Renal pelvis (tissue), 4 donors: ENCODE measurements around the gene VEGFA. TPM values are rescaled to one million over a fixed set of nuclear protein-coding genes. Genes with fewer than 3 reads are reported as not detected.

Experiments
- DNase-seq: peaks from one replicate; pipeline ENCODE4 v3.0.0-alpha.2; 2013
- polyA plus RNA-seq, 3 donors: library from polyadenylated mRNA; unstranded; fragments of 120-200 nt; gene quantifications; one replicate each; pipeline ENCODE4 v1.2.1, GENCODE V29; 2013; ENCODE audit not compliant: insufficient read length in 3 of 3

Gene VEGFA
- polyA plus RNA-seq, 3 donors = 276 to 405 (median 349) TPM

DNA sequence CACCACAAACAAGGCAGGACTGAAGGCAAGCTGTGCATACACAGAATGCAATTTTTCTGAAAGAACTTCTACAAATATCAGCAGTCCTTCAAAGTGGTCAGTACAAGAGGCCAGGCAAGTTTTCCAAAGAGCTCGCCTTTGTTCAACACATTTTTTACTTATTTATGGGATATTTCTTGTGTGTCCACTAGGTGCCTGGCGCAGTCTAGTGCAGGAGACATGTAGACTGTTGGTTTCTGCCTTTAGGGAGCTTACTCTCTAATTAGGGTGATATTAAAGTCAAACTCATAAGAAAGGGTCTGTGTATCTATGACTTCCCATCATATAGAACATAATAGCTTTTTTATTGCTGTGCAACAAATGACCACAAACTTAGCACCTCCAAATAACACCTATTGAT is 21.2 kb upstream of the VEGFA start:
- no peak for DNase-seq

- no peak for DNase-seq
Observed at GRCh38 chr6:43749461-43749860, 20.6 kb upstream of the VEGFA start.

- no peak for DNase-seq
Observed at GRCh38 chr6:43750622-43751021, 19.4 kb upstream of the VEGFA start.

DNA sequence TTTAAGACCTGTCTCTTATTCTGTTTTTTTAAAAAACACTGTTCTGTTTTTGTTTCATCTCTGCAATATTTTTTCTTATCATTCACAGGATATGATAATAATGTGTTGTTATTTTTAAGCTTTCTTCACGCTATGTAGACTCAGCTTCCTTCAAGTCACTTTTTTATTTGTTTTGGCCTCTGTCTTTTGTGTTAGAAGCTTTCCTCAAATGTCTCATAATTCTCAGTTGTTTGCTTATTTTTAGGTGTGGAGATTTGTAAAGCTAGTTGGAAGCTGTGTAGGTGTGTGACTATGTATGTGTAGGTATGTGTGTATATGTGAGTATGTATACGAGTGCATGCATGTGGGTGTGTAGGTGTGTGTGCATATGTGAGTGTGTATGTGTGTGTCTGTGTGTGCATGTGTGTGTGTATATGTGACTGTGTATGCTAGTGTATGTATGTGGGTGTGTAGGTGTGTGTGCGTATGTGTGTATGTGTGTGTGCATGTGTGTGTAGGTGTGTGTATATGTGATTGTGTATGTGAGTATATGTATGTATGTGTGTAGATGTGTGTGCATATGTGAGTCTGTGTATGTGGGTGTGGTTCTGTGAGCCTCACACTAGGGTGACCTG is 16.3 kb upstream of the VEGFA start:
- DNase-seq = no peak

DNA sequence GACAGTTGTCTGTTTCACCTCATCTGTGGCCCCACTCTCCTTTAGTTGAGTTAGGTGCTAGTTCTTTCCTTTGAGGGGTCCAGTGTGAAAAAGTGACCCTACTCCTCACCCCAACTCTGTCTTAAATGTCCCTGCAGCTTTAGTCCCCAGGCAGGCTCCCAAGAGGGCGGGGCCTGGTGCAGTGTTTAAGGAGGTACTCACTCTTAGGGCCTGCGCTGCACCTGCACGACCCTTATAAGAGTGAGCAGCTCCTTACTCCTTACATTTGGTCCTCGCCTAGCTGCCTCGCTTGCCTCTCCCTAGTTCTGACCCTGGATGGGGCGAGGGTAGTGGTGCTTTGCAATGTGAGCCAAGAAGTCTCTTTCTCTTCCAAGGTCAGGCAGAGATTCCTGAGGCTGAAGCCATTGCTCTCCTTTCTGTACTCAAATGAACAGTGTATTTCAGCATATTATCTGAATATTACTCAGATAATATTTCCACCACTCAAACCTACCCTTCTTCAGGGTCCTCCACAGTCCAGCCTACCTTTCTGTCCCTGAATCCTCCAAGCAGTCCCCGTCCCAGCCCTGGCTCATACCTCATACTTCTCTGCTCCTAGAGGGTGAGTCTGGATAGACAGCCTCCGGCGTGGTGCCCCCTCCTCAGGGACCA is 11.9 kb upstream of the VEGFA start:
- no peak for DNase-seq

GRCh38 chr6:43758617-43759050 is 11.4 kb upstream of the VEGFA start:
- no peak for DNase-seq

DNA sequence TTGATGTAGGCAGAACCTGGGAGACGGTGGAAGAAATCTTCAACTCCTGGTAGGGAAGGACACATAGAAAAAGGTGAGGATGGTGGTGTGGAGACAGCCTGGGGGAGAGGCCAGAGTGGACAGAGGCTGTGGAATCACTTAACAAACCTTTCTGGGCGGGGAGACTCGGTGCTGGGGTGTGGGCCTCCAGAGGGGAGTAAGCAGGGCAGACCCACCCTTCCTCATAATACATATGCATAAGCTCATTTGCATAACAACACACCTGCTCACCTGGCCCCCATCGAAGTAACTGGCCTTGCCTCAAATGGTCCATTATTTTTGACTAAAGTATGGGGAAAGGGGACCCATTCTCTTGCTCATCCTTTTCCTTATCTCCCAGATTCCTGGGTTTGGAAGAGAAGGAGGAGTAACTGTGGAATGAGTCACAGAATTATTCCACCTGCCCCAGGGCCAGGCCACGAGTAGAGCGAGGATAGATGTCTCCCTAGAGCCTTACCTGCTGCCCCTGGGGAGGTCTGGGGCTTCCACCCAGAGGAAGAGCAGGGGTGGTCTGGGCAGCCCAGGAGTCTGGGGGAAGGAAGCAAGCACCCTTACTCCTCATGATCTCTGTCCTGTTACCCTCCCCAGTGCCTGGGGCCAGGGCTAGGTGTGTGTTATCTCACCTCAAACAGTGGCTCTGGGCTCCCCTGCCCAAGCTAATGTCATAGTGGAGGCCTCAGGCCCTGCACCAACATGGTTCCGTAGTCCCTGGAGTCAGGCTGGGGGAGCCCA is 10.7 kb upstream of the VEGFA start:
- no peak for DNase-seq

- no peak for DNase-seq
Observed at GRCh38 chr6:43759907-43760206, 10.2 kb upstream of the VEGFA start.

DNA sequence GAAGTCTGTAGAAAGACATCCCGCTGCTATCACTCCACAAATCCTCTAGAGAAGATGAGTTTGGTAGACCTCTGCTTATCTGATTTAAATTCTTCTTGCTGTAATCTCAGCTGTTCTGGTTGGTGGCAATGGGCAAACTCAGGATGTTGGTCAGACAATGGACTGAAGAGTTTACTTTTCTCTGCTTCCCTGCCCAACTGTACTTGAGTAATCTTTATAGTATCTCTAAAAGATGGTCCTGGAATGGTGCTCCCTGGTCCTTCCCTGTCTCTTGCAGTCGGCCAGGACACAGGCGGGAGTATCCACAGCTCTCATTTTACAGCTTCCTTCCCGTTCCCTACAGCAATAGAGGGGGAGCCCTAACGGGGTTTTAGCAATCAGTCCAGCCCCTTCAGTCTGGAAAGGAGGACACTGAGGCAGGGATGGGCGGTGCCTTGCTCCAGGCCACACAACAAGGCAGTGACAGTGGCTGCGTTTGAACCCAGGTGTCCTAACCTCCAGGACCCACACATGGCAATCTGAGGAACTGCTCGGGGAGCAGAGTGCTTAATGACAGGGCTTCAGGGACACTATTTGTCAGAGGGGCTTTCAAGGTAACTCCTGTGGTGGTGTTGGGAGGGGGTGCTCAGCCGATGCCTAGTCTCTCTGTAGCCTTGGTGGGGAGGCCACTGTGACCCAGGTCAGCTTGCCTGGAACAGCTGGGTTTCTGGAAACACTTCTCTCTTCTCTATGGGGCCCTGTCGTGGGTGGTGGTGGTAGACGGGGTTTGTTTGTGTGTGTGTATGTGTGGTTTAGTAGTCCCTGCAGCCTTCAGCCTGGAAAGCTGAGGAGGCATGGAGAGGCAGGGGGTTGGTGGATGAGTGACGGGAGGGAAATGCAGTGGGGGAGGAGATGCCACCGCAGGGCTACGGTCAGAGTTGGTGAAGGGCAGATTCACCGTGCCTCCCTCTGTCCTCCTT is 9.5 kb upstream of the VEGFA start:
- DNase-seq = no peak

GRCh38 chr6:43761666-43762409 is 8.2 kb upstream of the VEGFA start:
- DNase-seq = no peak

DNA sequence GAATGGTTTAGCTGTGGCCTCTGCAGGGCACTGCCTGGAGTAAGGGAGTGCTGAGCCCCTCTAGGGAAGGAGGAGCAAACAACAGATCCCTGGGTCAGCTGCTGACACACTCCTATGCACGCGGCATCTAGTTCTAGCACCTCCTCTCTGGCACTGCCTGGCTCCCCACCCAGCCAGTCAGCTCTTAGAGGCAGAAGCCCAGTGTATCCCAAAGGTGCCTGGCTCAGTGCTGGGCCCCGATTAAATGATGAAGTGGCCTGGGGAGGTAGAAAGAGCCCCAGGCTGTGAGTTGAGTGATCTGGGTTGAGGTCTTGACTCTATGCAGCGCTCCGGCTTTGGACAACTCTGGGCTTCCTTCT is 7.6 kb upstream of the VEGFA start:
- no peak for DNase-seq

DNA sequence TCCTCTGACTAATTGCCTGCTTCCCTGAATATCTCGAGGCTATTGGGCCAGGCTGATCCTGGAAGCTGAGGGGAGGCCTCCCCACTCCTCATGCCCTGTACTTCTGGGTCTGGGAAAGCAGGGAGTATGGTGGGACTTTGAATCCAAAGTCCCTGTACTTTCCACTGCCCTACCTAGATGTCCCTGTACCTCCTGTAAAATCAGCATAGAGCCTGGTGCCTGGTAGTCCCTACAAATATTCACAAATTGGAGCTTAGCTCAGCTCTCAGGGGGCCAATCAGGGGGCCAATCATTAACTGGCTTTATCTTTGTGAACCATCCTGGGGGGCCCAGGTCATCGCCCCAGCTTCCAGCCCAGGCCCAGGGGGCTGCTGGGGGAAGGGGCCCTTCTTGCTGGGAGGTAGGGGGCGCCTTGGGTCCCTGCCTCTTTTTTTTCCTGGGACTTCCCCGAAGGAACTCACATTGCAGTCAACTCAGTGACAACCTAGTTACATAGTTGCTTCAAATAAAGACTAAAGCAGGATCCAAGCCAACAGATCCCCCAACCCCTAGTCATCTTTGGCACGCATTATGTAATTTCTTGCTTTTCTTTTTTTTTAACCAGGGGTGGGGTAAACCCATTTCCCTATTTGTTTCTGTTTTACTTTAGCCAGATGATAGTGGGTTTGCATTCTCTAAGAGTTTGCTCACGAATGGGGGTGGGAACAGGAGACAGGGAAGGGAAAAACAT is 6.9 kb upstream of the VEGFA start:
- no peak for DNase-seq

DNA sequence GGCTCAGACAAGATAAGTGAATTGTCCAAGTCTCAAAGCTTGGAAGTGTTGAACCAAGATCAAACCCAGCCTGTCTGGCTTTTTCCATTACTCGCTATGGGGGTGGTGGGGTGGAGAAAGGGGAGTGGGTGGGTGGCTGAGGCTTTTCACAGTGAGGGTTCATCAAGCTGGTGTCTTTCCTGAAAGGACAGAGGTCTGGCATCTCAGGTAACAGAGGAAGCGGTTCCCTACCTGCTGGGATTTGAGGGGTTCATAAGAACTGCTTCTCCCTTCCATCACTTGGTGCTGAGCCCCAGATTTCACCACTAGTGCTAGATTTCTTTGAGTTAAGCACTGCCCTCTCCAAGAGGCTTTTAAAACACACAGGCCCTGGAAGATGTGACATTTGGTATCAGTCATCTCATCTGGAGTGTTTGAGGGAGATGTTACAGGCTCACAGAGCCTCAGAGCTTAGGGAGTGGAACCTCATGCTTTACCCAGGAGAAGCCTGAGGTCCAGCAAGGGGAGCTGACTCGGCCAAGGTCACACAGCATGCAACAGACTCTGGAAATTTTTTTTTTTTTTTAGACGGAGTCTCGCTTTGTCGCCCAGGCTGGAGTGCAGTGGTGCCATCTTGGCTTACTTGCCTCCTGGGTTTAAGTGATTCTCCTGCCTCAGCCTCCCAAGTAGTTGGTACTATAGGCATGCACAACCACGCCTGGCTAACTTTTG is 6.0 kb upstream of the VEGFA start:
- DNase-seq = no peak

DNA sequence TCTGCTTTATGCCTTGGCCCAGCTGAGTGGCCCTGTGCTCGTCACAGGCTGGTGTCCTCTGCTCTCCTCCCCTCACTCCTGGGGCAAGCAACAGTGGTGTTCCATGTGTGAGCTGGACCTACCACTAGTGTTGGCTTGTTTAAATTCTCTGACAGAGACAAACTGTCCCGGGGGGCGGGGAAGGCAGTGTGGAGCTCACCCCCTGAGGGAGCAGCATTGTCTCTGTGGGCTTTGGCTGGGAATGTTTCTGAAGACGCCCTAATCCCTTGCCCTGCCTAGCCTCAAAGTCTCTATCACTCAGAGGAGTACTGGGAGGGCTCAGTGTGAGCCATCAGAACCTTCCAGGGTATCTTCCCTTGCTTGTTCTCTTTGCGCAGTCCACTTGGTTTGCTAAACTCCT is 5.2 kb upstream of the VEGFA start:
- no peak for DNase-seq

- DNase-seq = no peak
Observed at GRCh38 chr6:43765776-43766499, 4.1 kb upstream of the VEGFA start.

GRCh38 chr6:43766500-43766853 is 3.5 kb upstream of the VEGFA start:
- no peak for DNase-seq

DNA sequence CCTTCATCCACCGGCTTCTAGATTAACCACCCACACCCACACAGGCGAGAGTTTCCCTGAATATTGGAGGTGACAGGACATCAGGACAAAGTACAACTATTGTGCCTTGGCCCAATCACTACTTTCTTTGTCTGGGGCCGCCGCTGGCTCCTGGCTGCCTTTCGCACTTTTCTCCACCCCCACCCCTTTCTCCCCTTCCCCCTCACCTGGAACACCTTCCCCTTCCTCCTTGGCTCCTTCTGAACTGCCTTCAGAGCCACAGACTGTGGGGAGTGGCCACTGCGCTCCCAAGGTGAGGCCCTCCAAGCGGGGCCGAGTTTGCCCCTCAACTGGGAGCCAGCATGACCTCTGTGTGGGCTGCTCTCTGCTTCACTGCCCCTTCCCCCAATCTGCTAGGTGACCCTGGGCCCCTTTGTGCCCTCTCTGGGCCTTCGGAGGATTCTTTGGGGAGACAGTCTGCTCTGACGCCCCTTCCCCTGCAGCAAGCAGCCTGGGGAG is 3.0 kb upstream of the VEGFA start:
- no peak for DNase-seq

DNA sequence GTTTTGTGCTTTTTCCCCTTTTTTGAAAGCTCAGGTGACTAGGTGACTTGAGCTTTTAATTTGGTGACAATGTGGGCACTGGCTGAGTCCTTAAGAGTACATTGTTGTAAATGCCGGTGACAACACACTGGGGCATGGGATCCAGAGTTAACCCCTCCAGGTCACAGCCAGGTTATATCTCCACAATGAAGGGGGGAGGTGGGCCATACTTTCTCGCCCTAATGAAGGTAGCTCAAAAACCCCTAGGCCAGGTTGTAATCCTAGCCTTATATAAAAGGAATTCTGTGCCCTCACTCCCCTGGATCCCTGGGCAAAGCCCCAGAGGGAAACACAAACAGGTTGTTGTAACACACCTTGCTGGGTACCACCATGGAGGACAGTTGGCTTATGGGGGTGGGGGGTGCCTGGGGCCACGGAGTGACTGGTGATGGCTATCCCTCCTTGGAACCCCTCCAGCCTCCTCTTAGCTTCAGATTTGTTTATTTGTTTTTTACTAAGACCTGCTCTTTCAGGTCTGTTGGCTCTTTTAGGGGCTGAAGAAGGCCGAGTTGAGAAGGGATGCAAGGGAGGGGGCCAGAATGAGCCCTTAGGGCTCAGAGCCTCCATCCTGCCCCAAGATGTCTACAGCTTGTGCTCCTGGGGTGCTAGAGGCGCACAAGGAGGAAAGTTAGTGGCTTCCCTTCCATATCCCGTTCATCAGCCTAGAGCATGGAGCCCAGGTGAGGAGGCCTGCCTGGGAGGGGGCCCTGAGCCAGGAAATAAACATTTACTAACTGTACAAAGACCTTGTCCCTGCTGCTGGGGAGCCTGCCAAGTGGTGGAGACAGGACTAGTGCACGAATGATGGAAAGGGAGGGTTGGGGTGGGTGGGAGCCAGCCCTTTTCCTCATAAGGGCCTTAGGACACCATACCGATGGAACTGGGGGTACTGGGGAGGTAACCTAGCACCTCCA is 2.2 kb upstream of the VEGFA start:
- no peak for DNase-seq
